Suprapubic skin (tissue), 4 donors: ENCODE results near the gene WDR81.

Experiments
- POLR2A ChIP-seq, 2 donors: fragments of 450-650 bp; IDR thresholded peaks; one replicate each; pipeline ENCODE4 v1.6.1; 2017; ENCODE audit warnings: antibody characterized with exemption in 2 of 2, mild to moderate bottlenecking in 2 of 2, moderate library complexity in 2 of 2
- POLR2AphosphoS5 ChIP-seq, 3 donors: sonication (generic); formaldehyde crosslinking; IDR thresholded peaks; one replicate each; pipeline ENCODE4 v1.6.1; 2017; ENCODE audit warnings: antibody characterized with exemption in 3 of 3
- TF ChIP-seq, protein P1 (sequence below), 2 donors: fragments of 200-600 bp in 1 of 2; fragments of 450-650 bp in 1 of 2; sonication (generic) in 1 of 2; IDR thresholded peaks; one replicate each; pipeline ENCODE4 v1.5.1; 2016 to 2019; ENCODE audit warnings: antibody characterized with exemption in 2 of 2, mild to moderate bottlenecking in 1 of 2, moderate library complexity in 1 of 2

DNA sequence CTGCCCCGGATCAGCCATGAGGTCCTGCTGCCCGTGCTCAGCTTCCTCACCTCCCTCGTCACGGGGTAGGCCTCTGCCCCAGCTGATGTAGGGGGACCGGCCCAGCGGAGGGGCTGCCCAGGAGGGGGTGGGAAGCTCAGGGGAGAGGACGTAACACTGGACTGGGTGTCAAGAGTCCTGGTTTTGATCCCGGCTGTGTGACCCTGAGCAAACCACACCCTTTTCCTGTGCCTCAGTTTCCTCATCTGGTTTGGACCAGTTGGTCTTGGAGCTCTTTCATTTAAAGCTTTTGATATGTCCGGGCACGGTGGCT lies 6.6 kb downstream of the WDR81 start:
- TF ChIP-seq, protein P1, sequence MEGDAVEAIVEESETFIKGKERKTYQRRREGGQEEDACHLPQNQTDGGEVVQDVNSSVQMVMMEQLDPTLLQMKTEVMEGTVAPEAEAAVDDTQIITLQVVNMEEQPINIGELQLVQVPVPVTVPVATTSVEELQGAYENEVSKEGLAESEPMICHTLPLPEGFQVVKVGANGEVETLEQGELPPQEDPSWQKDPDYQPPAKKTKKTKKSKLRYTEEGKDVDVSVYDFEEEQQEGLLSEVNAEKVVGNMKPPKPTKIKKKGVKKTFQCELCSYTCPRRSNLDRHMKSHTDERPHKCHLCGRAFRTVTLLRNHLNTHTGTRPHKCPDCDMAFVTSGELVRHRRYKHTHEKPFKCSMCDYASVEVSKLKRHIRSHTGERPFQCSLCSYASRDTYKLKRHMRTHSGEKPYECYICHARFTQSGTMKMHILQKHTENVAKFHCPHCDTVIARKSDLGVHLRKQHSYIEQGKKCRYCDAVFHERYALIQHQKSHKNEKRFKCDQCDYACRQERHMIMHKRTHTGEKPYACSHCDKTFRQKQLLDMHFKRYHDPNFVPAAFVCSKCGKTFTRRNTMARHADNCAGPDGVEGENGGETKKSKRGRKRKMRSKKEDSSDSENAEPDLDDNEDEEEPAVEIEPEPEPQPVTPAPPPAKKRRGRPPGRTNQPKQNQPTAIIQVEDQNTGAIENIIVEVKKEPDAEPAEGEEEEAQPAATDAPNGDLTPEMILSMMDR (IDR thresholded peaks at IDR 0.05) = no peak
- no peak for TF ChIP-seq POLR2AphosphoS5 (IDR thresholded peaks at IDR 0.05)
- no peak for TF ChIP-seq POLR2A (IDR thresholded peaks at IDR 0.05)
